Mesothelial cell of epicardium (in vitro differentiated cells): ENCODE results near the gene ZBTB48. TPM values are rescaled to one million over a fixed set of nuclear protein-coding genes. Genes with fewer than 3 reads are reported as not detected.
A peak's percentile ranks its signal among the peaks of the same experiment; 100 is the strongest.

Experiments
- DNase-seq, 2 experiments: peaks; one replicate each; pipeline ENCODE4 v3.0.0; 2021; ENCODE audit warnings: low spot score in 2 of 2; ENCODE audit not compliant: unreplicated experiment in 2 of 2
- H3K27ac Mint-ChIP-seq: 2 replicates; pipeline ENCODE4 v1.8.0; 2021; ENCODE audit warnings: mixed read lengths
- H3K27me3 Mint-ChIP-seq: 2 replicates; pipeline ENCODE4 v1.8.0; 2021; ENCODE audit warnings: low read depth, mixed read lengths
- H3K36me3 Mint-ChIP-seq: 2 replicates; pipeline ENCODE4 v1.8.0; 2021; ENCODE audit warnings: mixed read lengths
- H3K4me1 Mint-ChIP-seq: 2 replicates; pipeline ENCODE4 v1.8.0; 2021; ENCODE audit warnings: mixed read lengths
- H3K4me3 Mint-ChIP-seq: 2 replicates; pipeline ENCODE4 v1.8.0; 2021; ENCODE audit warnings: mild to moderate bottlenecking, moderate library complexity, mixed read lengths
- H3K9me3 Mint-ChIP-seq: 2 replicates; pipeline ENCODE4 v1.8.0; 2021; ENCODE audit warnings: mixed read lengths
- total RNA-seq: library from RNA; stranded (reverse); gene quantifications from 3 replicates; pipeline ENCODE4 v1.2.1, GENCODE V29; 2021
- TF ChIP-seq, protein P1 (sequence below): fragments of 200-600 bp; sonication (generic); IDR thresholded peaks from one replicate; pipeline ENCODE4 v1.5.0; 2021; ENCODE audit warnings: antibody characterized with exemption; ENCODE audit not compliant: unreplicated experiment

Gene ZBTB48
- total RNA-seq, 1 donor from 2014 or later, result 33.6 TPM

DNA sequence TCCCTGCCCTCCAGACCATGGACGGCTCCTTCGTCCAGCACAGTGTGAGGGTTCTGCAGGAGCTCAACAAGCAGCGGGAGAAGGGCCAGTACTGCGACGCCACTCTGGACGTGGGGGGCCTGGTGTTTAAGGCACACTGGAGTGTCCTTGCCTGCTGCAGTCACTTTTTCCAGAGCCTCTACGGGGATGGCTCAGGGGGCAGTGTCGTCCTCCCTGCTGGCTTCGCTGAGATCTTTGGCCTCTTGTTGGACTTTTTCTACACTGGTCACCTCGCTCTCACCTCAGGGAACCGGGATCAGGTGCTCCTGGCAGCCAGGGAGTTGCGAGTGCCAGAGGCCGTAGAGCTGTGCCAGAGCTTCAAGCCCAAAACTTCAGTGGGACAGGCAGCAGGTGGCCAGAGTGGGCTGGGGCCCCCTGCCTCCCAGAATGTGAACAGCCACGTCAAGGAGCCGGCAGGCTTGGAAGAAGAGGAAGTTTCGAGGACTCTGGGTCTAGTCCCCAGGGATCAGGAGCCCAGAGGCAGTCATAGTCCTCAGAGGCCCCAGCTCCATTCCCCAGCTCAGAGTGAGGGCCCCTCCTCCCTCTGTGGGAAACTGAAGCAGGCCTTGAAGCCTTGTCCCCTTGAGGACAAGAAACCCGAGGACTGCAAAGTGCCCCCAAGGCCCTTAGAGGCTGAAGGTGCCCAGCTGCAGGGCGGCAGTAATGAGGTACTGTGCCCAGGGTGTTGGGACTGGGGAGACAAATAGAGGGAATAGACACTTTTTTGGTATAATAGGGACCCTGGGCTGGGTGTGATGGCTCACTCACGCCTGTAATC is 1.0 kb downstream of the ZBTB48 start:
- Mint-ChIP-seq H3K36me3 (no peaks in the 10 kb centered on the region), H3K4me3 (peak overlapping the region; percentile 94), H3K27me3 (no peaks in the 10 kb centered on the region), H3K4me1 (peaks cover 21% of the 10 kb centered on the region), H3K9me3 (no peaks in the 10 kb centered on the region), H3K27ac (peak overlapping the region; percentile 88)
- TF ChIP-seq, protein P1, sequence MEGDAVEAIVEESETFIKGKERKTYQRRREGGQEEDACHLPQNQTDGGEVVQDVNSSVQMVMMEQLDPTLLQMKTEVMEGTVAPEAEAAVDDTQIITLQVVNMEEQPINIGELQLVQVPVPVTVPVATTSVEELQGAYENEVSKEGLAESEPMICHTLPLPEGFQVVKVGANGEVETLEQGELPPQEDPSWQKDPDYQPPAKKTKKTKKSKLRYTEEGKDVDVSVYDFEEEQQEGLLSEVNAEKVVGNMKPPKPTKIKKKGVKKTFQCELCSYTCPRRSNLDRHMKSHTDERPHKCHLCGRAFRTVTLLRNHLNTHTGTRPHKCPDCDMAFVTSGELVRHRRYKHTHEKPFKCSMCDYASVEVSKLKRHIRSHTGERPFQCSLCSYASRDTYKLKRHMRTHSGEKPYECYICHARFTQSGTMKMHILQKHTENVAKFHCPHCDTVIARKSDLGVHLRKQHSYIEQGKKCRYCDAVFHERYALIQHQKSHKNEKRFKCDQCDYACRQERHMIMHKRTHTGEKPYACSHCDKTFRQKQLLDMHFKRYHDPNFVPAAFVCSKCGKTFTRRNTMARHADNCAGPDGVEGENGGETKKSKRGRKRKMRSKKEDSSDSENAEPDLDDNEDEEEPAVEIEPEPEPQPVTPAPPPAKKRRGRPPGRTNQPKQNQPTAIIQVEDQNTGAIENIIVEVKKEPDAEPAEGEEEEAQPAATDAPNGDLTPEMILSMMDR, result no peak
- no peak for DNase-seq

DNA sequence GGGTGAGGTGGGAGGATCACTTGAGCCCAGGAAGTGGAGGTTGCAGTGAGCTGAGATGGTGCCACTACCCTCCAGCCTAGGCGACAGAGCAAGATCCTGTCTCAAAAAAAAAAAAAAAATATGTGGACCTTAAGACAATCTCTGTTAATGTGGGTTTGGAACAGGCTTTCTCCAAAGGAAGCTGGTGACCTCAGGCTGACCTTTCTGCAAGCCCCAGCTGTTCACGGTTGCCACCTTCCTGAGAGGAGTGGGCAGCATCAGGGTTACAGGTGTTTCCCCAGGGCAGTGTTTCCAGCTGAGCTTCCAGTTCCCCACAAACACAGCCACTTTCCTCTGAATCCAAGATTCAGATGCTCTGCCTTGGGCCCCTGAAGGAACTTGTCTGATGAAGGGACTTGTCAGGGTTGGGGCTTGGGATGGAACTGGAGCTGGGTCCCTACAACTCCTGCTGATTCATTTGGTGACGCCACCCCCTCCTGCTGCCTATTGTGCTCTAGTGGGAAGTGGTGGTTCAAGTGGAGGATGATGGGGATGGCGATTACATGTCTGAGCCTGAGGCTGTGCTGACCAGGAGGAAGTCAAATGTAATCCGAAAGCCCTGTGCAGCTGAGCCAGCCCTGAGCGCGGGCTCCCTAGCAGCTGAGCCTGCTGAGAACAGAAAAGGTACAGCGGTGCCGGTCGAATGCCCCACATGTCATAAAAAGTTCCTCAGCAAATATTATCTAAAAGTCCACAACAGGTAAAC is 1.9 kb downstream of the ZBTB48 start:
- H3K9me3 Mint-ChIP-seq, result no peaks in the 10 kb centered on the region
- H3K27ac Mint-ChIP-seq, result no peak overlapping the region
- no peaks in the 10 kb centered on the region for H3K36me3 Mint-ChIP-seq
- H3K27me3 Mint-ChIP-seq, result no peaks in the 10 kb centered on the region
- TF ChIP-seq, protein P1, result no peak
- H3K4me3 Mint-ChIP-seq, result peak overlapping the region; percentile 94
- DNase-seq, result no peak
- H3K4me1 Mint-ChIP-seq, result peaks cover 21% of the 10 kb centered on the region

DNA sequence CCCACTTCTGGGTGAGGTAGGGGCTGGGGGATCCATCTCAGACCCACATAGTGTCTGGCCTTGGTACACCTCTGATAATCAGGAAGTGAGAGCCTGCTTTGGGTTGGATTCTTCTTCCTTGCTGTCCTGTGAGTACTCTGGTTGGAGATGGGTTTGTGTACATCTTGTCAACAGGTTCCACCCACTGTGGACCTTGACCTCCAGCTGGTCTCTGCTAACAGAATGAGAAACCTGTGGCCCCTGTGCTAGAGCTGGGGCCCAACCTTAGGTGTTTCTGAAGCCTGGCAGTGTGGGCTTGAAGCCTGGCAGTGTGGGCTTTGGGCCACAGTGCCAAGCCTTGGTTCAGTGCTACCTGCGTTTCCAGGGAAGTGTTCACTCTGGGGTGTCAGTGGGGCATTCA is 2.6 kb downstream of the ZBTB48 start:
- peak overlapping the region; percentile 34 for H3K27ac Mint-ChIP-seq
- no peaks in the 10 kb centered on the region for H3K9me3 Mint-ChIP-seq
- H3K4me3 Mint-ChIP-seq, result peak overlapping the region; percentile 94
- peaks cover 21% of the 10 kb centered on the region for H3K4me1 Mint-ChIP-seq
- no peak for DNase-seq
- H3K36me3 Mint-ChIP-seq, result no peaks in the 10 kb centered on the region
- TF ChIP-seq, protein P1, result no peak
- no peaks in the 10 kb centered on the region for H3K27me3 Mint-ChIP-seq

DNA sequence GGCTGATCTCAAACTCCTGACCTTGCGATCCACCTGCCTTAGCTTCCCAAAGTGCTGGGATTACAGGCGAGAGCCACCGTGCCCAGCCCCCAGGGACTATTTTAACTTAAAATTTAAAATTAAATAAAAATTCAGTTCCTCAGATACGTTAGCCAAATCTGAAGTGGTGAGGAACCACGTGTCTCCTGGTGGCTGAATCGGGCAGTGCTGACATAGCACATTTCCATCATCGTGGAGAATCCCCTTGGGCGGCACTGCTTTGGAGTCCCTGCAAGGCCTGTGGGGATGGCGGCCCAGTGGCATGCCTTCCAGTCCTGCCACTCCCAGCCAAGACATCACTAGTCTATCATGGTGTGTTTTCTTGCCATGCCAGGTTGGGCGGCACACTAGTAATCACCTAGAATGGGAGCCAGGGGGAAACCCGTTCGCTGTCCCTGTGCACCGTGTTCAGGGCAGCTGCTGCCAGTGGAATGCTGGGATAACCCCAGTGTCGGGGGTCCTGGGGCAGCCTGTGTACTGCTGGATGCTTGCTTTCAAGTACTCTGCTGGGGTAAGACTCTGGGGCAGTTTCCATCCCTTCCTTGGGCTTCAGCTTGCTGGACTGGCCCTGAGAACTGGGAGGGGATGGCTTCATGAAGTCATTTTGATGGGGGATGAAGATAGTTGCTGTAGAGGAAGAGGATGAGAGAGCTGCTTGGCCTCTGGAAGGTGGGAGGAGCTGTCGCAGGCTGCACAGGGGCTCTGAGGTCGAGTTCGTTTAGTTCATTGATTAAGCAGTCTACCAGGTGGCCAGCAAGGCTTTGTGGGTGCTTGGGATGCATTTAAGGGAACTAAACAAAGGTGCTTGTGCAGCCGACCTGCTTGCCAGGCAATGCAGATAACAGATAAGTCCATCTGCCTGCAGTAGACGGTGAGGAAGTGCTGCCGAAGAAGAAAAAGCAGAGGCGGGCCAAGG is 4.6 kb downstream of the ZBTB48 start:
- Mint-ChIP-seq H3K36me3 (no peaks in the 10 kb centered on the region), H3K27ac (no peak overlapping the region), H3K4me1 (peaks cover 20% of the 10 kb centered on the region), H3K4me3 (no peak overlapping the region), H3K9me3 (no peaks in the 10 kb centered on the region), H3K27me3 (no peaks in the 10 kb centered on the region)
- TF ChIP-seq, protein P1, result peak; percentile 67
- DNase-seq, result no peak

- no peak for DNase-seq
- peaks cover 15% of the 10 kb centered on the region for H3K4me1 Mint-ChIP-seq
- no peaks in the 10 kb centered on the region for H3K36me3 Mint-ChIP-seq
- no peak overlapping the region for H3K4me3 Mint-ChIP-seq
- no peaks in the 10 kb centered on the region for H3K27me3 Mint-ChIP-seq
- no peaks in the 10 kb centered on the region for H3K9me3 Mint-ChIP-seq
- H3K27ac Mint-ChIP-seq, result no peak overlapping the region
- TF ChIP-seq, protein P1, result no peak
These were observed 5.4 kb downstream of the ZBTB48 start for GRCh38 chr1:6585081-6585722.
